Duodenal mucosa (tissue), 2 donors: ENCODE results near the gene CER1.
"Not testable (repeated sequence)": the region's sequence is repeated elsewhere in the genome, so short reads cannot be mapped to it uniquely, and the experiment has no call there.

Source experiments
- H3K27ac ChIP-seq: one replicate; pipeline ENCODE4 v1.7.0; 2013; ENCODE audit warnings: low read depth, low read length
- H3K27me3 ChIP-seq, 2 donors: one replicate each; pipeline ENCODE4 v1.7.0; 2013; ENCODE audit warnings: low read length in 2 of 2, control low read depth in 1 of 2; ENCODE audit not compliant: insufficient read depth in 2 of 2, control insufficient read depth in 1 of 2
- H3K36me3 ChIP-seq, 2 donors: one replicate each; pipeline ENCODE4 v1.7.0; 2013; ENCODE audit warnings: low read length in 2 of 2, control low read depth in 1 of 2; ENCODE audit not compliant: insufficient read depth in 2 of 2, control insufficient read depth in 1 of 2
- H3K4me1 ChIP-seq, 2 donors: one replicate each; pipeline ENCODE4 v1.7.0; 2013; ENCODE audit warnings: low read length in 2 of 2, control low read depth in 1 of 2; ENCODE audit not compliant: insufficient read depth in 2 of 2, control insufficient read depth in 1 of 2
- H3K4me3 ChIP-seq, 2 donors: one replicate each; pipeline ENCODE4 v1.7.0; 2013; ENCODE audit warnings: low read length in 2 of 2, low read depth in 1 of 2
- H3K9ac ChIP-seq, 2 donors: one replicate each; pipeline ENCODE4 v1.7.0; 2013; ENCODE audit warnings: low read length in 2 of 2, low read depth in 1 of 2
- H3K9me3 ChIP-seq, 2 donors: one replicate each; pipeline ENCODE4 v1.7.0; 2013; ENCODE audit warnings: low read length in 2 of 2, control low read depth in 1 of 2; ENCODE audit not compliant: control insufficient read depth in 1 of 2

CER1 gene

GRCh38 chr9:14692470-14693250 is 29.9 kb downstream of the CER1 start:
- Histone ChIP-seq H3K9ac (peak overlapping the region; percentile 57 to 78), H3K36me3 (peaks cover 4 to 15% of the 10 kb centered on the region in 2 donors), H3K4me3 (peak overlapping the region; percentile 77 to 91), H3K9me3 (no peaks in the 10 kb centered on the region), H3K4me1 (peaks cover 13 to 21% of the 10 kb centered on the region in 2 donors), H3K27me3 (no peaks in the 10 kb centered on the region), H3K27ac (no peak overlapping the region)

GRCh38 chr9:14690948-14691730 is 31.4 kb downstream of the CER1 start:
- Histone ChIP-seq H3K9ac (no peak overlapping the region), H3K27ac (no peak overlapping the region)

GRCh38 chr9:14687042-14687719 is 35.4 kb downstream of the CER1 start:
- no peak overlapping the region for H3K4me3 ChIP-seq
- no peak overlapping the region for H3K27ac ChIP-seq
- H3K9ac ChIP-seq = no peak overlapping the region
- no peaks in the 10 kb centered on the region for H3K27me3 ChIP-seq
- H3K9me3 ChIP-seq = no peaks in the 10 kb centered on the region
- peaks cover 5 to 13% of the 10 kb centered on the region in 2 donors for H3K4me1 ChIP-seq
- H3K36me3 ChIP-seq = peaks cover 4 to 18% of the 10 kb centered on the region in 2 donors

More at GRCh38 chr9:14690948-14691730, 31.4 kb downstream of the CER1 start:
- Histone ChIP-seq H3K4me1 (peaks cover 13 to 21% of the 10 kb centered on the region in 2 donors), H3K27me3 (no peaks in the 10 kb centered on the region), H3K36me3 (peaks cover 4 to 18% of the 10 kb centered on the region in 2 donors), H3K4me3 (peak overlapping the region; percentile 12 to 16), H3K9me3 (no peaks in the 10 kb centered on the region)

- Histone ChIP-seq H3K4me3 (no peak overlapping the region), H3K27me3 (no peaks in the 10 kb centered on the region), H3K36me3 (peaks cover 4 to 22% of the 10 kb centered on the region in 2 donors), H3K9ac (no peak overlapping the region), H3K4me1 (peaks cover 0 to 4% of the 10 kb centered on the region in 2 donors), H3K27ac (no peak overlapping the region), H3K9me3 (no peaks in the 10 kb centered on the region)
Measured at GRCh38 chr9:14686168-14686567, 36.4 kb downstream of the CER1 start.

- not testable (repeated sequence) for H3K27ac ChIP-seq, H3K4me1 ChIP-seq, H3K9me3 ChIP-seq, H3K27me3 ChIP-seq, H3K9ac ChIP-seq, H3K4me3 ChIP-seq
- H3K36me3 ChIP-seq = peaks cover 0 to 12% of the 10 kb centered on the region in 2 donors
Measured at GRCh38 chr9:14682616-14683015, 39.9 kb downstream of the CER1 start.

GRCh38 chr9:14678776-14679175 is 43.8 kb downstream of the CER1 start:
- H3K4me1 ChIP-seq = no peaks in the 10 kb centered on the region
- H3K27ac ChIP-seq = no peak overlapping the region
- H3K9ac ChIP-seq = no peak overlapping the region
- H3K36me3 ChIP-seq = peaks cover 0 to 9% of the 10 kb centered on the region in 2 donors
- H3K9me3 ChIP-seq = no peaks in the 10 kb centered on the region
- H3K27me3 ChIP-seq = no peaks in the 10 kb centered on the region
- H3K4me3 ChIP-seq = no peak overlapping the region

GRCh38 chr9:14677872-14678271 is 44.7 kb downstream of the CER1 start:
- no peak overlapping the region for H3K4me3 ChIP-seq
- H3K9me3 ChIP-seq = no peaks in the 10 kb centered on the region
- H3K27ac ChIP-seq = no peak overlapping the region
- no peaks in the 10 kb centered on the region for H3K27me3 ChIP-seq
- H3K36me3 ChIP-seq = peaks cover 0 to 9% of the 10 kb centered on the region in 2 donors
- H3K4me1 ChIP-seq = no peaks in the 10 kb centered on the region
- H3K9ac ChIP-seq = no peak overlapping the region

GRCh38 chr9:14677396-14677795 is 45.1 kb downstream of the CER1 start:
- Histone ChIP-seq H3K27ac (no peak overlapping the region), H3K9me3 (no peaks in the 10 kb centered on the region), H3K27me3 (no peaks in the 10 kb centered on the region), H3K9ac (no peak overlapping the region), H3K4me1 (no peaks in the 10 kb centered on the region), H3K36me3 (peaks cover 2 to 9% of the 10 kb centered on the region in 2 donors), H3K4me3 (no peak overlapping the region)

- no peaks in the 10 kb centered on the region for H3K27me3 ChIP-seq
- no peaks in the 10 kb centered on the region for H3K9me3 ChIP-seq
- no peaks in the 10 kb centered on the region for H3K4me1 ChIP-seq
- H3K4me3 ChIP-seq = no peak overlapping the region
- peaks cover 7 to 8% of the 10 kb centered on the region in 2 donors for H3K36me3 ChIP-seq
- H3K9ac ChIP-seq = no peak overlapping the region
- H3K27ac ChIP-seq = no peak overlapping the region
Measured at GRCh38 chr9:14674630-14675029, 47.9 kb downstream of the CER1 start.

GRCh38 chr9:14671377-14671776 is 51.2 kb downstream of the CER1 start:
- Histone ChIP-seq H3K36me3 (peaks cover 6 to 7% of the 10 kb centered on the region in 2 donors), H3K9me3 (no peaks in the 10 kb centered on the region), H3K4me1 (no peaks in the 10 kb centered on the region), H3K27me3 (no peaks in the 10 kb centered on the region), H3K9ac (no peak overlapping the region), H3K4me3 (no peak overlapping the region), H3K27ac (no peak overlapping the region)
